AG09319 (cell line): ENCODE results near the gene RTEL1.
A peak's percentile ranks its signal among the peaks of the same experiment; 100 is the strongest.

ENCODE experiments used
- DNase-seq: peaks from one replicate; pipeline ENCODE4 v3.0.0-alpha.2; 2010; ENCODE audit warnings: low read depth; ENCODE audit errors: extremely low read depth
- TF ChIP-seq, protein P1 (sequence below): IDR thresholded peaks from 2 replicates; pipeline ENCODE4 v1.5.1; 2011; ENCODE audit warnings: low read depth, mild to moderate bottlenecking, inconsistent platforms, low read length, moderate library complexity

The RTEL1 gene

GRCh38 chr20:63703976-63704748, 46.0 kb downstream of the RTEL1 start:
- TF ChIP-seq, protein P1, sequence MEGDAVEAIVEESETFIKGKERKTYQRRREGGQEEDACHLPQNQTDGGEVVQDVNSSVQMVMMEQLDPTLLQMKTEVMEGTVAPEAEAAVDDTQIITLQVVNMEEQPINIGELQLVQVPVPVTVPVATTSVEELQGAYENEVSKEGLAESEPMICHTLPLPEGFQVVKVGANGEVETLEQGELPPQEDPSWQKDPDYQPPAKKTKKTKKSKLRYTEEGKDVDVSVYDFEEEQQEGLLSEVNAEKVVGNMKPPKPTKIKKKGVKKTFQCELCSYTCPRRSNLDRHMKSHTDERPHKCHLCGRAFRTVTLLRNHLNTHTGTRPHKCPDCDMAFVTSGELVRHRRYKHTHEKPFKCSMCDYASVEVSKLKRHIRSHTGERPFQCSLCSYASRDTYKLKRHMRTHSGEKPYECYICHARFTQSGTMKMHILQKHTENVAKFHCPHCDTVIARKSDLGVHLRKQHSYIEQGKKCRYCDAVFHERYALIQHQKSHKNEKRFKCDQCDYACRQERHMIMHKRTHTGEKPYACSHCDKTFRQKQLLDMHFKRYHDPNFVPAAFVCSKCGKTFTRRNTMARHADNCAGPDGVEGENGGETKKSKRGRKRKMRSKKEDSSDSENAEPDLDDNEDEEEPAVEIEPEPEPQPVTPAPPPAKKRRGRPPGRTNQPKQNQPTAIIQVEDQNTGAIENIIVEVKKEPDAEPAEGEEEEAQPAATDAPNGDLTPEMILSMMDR, result no peak
- DNase-seq, result no peak

- TF ChIP-seq, protein P1, result no peak
- no peak for DNase-seq
These were observed 46.6 kb downstream of the RTEL1 start for GRCh38 chr20:63704749-63705117.

DNA sequence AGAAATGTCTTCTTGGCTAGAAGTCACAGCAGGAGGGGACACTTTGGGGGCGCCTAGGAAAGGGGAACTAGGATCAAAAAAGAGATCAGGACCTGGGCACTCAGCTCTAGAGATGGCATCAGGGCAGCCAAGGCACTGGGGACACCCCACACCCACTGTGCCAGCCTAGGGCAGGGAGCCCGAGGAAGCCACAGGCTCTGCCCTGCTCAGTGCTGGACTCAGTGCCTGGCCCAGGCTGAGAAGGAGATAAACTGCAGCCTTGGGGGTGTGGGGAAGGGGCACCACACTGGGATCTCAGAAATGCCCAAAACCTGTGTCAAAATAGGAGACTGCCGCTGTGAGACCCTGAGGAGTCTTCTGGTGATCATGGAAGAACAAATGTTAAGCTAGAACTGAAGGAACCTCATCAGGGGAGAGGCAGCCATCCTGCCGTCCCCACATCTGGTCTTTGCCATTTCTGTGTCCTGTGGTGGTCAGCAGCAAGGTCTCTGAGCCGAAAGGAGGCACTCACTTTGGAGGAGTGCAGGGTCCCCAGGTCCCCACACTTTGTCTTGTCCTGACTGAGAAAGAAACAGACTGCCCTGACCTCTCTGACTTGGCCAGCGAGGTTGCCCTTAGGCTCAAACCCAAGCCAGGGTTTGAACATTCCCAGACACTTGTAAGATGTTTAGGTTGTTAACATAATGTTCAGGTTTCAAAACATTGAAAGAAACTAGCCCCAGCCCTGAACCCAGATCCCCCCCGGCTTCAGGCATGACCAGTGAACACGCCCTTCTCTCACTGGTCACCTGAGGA, 47.3 kb downstream of the RTEL1 start:
- no peak for DNase-seq
- TF ChIP-seq, protein P1, result no peak

DNA sequence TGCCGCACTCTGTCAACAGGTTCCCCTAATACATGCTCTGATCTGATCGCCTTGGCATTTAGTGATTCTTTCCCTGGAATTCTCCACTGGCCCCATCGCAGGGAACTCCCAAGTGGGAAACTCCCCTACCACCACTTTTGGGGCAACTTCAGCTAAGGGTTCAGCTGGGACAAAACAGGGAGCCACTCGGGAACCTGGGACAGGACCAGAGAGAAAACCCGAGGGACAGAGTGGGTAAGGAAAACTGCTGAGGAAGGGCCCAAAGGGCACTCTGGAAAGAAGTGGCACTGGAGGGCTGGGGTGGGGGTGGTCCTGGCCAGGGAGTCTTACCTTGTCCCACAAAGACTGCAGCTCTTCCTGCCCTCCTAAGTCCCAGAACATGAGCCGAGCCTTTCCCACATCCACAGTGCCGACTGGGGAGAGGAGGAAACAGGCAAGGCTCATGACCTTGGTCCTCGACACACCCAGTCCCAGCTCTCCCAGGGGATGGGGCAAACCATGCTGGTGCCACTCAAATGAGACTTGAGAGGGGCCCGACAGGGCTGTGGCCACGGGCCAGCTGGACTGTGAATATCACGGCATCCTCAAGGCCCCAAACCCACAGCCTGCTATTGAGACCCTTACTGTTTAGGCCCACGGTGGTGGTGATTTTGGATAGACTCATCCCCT, 48.0 kb downstream of the RTEL1 start:
- TF ChIP-seq, protein P1, result no peak
- no peak for DNase-seq

DNA sequence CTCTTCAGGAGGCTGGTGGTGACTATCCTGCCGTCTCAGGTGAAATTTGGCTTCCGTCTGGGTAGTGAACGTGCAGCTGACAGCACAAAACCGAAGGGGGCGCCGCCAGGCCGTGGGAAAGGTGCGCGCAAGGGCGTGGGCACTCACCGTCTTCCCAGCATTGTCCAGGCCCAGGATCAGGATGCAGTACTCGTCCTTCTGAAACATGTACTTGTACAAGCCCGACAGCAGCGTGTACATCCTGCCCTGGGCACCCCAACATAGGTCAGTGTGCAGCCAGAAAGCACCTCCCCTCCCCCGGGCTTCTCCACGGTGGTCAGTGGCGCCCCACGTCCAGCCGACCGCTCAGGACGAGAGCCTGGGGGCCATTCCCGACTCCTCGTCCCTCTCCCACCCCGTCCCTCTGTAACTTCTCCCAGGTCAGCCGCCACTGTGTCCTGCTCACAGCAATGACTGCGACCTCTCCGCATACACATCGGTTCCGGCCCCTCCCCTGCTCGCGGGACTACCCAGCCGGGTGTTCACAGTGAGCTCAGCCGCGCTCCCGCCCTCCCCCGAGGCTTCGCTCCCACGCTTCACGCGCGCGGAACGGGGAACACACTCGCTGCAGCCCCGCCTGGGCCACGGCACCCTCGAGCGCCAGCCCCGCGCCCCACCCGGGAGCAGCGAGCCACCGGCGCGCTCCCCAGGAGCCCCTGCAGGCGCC, 48.9 kb downstream of the RTEL1 start:
- no peak for DNase-seq
- TF ChIP-seq, protein P1, result peak; percentile 14

- DNase-seq, result peak; percentile 56
- TF ChIP-seq, protein P1, result no peak
These were observed 49.6 kb downstream of the RTEL1 start, which contains the start of the genes ARFRP1 and ZGPAT for GRCh38 chr20:63707558-63708300. TSS of gene ARFRP1 (minus strand) at chr20:63707976. CDS start at chr20:63707091, 885 bp downstream. TSS of gene ZGPAT (plus strand) at chr20:63708039. CDS start at chr20:63708581, 542 bp downstream.
